HG03575 (cell line): ENCODE data around the gene GPRIN2.
"Not testable (repeated sequence)": the region's sequence is repeated elsewhere in the genome, so short reads cannot be mapped to it uniquely, and the experiment has no call there.

Experiments
- ATAC-seq: cut with Tn5 transposase; IDR thresholded peaks from one replicate; pipeline ENCODE4 v1.9.1; 2021; ENCODE audit not compliant: unreplicated experiment, insufficient number of reproducible peaks, low FRiP score; ENCODE audit errors: extremely low read depth

Gene GPRIN2

DNA sequence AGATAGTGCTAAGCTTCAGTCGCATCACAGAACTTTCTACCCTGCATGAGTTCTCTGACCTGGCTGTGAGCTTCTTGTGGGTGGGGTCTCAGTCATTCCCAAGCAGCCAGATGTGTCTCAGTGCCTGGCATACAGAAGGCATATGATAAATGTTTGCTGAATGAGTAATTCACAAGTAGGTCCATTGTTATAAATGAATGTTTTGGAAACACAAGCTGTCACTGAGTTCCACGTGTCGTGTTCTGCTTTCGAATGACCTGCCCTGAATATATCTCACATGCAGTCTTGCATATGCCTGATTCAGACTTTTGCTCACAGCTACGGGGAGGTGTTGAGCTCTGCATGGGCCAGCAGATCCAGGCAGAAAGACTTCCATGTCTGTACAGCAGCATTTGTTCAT is 44.5 kb downstream of the GPRIN2 start:
- not testable (repeated sequence) for ATAC-seq
